OCI-LY1 (cell line): Measurements from ENCODE around the gene SOX13.
A peak's percentile ranks its signal among the peaks of the same experiment; 100 is the strongest.

Source experiments
- H2AFZ ChIP-seq: fragments of 200-600 bp; sonication (generic), shearing (Covaris generic); 2 replicates; pipeline ENCODE4 v1.6.0; 2014; ENCODE audit warnings: antibody characterized with exemption, mild to moderate bottlenecking, low read length
- H3F3A ChIP-seq: fragments of 200-600 bp; sonication (generic), shearing (Covaris generic); 2 replicates; pipeline ENCODE4 v1.6.0; 2014; ENCODE audit warnings: mild to moderate bottlenecking, antibody characterized with exemption, low read length, moderate library complexity; ENCODE audit not compliant: insufficient read depth
- H3K27ac ChIP-seq: fragments of 200-600 bp; sonication (generic); 2 replicates; pipeline ENCODE4 v1.5.1; 2014; ENCODE audit warnings: low read length, mixed run types, mild to moderate bottlenecking, low read depth; ENCODE audit not compliant: poor library complexity, severe bottlenecking
- H3K27me3 ChIP-seq: fragments of 200-600 bp; sonication (generic); 2 replicates; pipeline ENCODE4 v1.6.0; 2014; ENCODE audit warnings: antibody characterized with exemption, mild to moderate bottlenecking, low read length, moderate library complexity; ENCODE audit not compliant: insufficient read depth
- H3K36me3 ChIP-seq: fragments of 200-600 bp; sonication (generic); 2 replicates; pipeline ENCODE4 v1.6.1; 2014; ENCODE audit warnings: mild to moderate bottlenecking, antibody characterized with exemption, low read length, moderate library complexity, mixed read lengths; ENCODE audit not compliant: insufficient read depth
- H3K4me1 ChIP-seq: fragments of 200-600 bp; sonication (generic); 2 replicates; pipeline ENCODE4 v1.5.1; 2014; ENCODE audit warnings: mild to moderate bottlenecking, low read length, moderate library complexity; ENCODE audit not compliant: insufficient read depth, severe bottlenecking
- H3K4me2 ChIP-seq: fragments of 200-600 bp; sonication (generic), shearing (Covaris generic); 2 replicates; pipeline ENCODE4 v1.6.1; 2014; ENCODE audit warnings: low read length
- H3K4me3 ChIP-seq: fragments of 200-600 bp; sonication (generic); 2 replicates; pipeline ENCODE4 v1.5.1; 2014; ENCODE audit warnings: low read length, low read depth, mild to moderate bottlenecking, mixed read lengths; ENCODE audit not compliant: poor library complexity, severe bottlenecking
- H3K79me2 ChIP-seq: fragments of 200-600 bp; shearing (Covaris generic); 2 replicates; pipeline ENCODE4 v1.6.1; 2016; ENCODE audit warnings: mixed run types, low read length, mixed read lengths; ENCODE audit not compliant: insufficient read depth
- H3K9ac ChIP-seq: fragments of 200-600 bp; sonication (generic), shearing (Covaris generic); 2 replicates; pipeline ENCODE4 v1.6.1; 2014; ENCODE audit warnings: mild to moderate bottlenecking, low read length, mixed read lengths
- H3K9me2 ChIP-seq: fragments of 200-600 bp; sonication (generic), shearing (Covaris generic); 2 replicates; pipeline ENCODE4 v1.6.1; 2014; ENCODE audit warnings: low read depth, mild to moderate bottlenecking, low read length, mixed read lengths
- H3K9me3 ChIP-seq: fragments of 200-600 bp; shearing (Covaris generic); 2 replicates; pipeline ENCODE4 v1.6.1; 2014; ENCODE audit warnings: low read length, mixed read lengths
- H4K20me1 ChIP-seq: fragments of 200-600 bp; sonication (generic), shearing (Covaris generic); 2 replicates; pipeline ENCODE4 v1.6.0; 2016; ENCODE audit warnings: mild to moderate bottlenecking, low read length; ENCODE audit not compliant: insufficient read depth
- EZH2 ChIP-seq: fragments of 200-600 bp; sonication (generic), shearing (Covaris generic); IDR thresholded peaks from 2 replicates; pipeline ENCODE4 v1.8.0; 2017; ENCODE audit warnings: borderline replicate concordance, mixed run types, mild to moderate bottlenecking, antibody characterized with exemption, low read length, moderate library complexity, mixed read lengths
- TF ChIP-seq, protein P1 (sequence below): fragments of 200-600 bp; sonication (generic), shearing (Covaris generic); IDR thresholded peaks from 2 replicates; pipeline ENCODE4 v1.5.1; 2017; ENCODE audit warnings: mild to moderate bottlenecking, antibody characterized with exemption, low read length, moderate library complexity, mixed read lengths

The SOX13 gene

GRCh38 chr1:204126386-204126785 lies 53.5 kb downstream of the SOX13 start:
- no peak overlapping the region for H3K4me2 ChIP-seq
- H3K36me3 ChIP-seq = no peaks in the 10 kb centered on the region
- no peaks in the 10 kb centered on the region for H3K9me2 ChIP-seq
- H4K20me1 ChIP-seq = no peaks in the 10 kb centered on the region
- H2AFZ ChIP-seq = no peak overlapping the region
- TF ChIP-seq, protein P1, sequence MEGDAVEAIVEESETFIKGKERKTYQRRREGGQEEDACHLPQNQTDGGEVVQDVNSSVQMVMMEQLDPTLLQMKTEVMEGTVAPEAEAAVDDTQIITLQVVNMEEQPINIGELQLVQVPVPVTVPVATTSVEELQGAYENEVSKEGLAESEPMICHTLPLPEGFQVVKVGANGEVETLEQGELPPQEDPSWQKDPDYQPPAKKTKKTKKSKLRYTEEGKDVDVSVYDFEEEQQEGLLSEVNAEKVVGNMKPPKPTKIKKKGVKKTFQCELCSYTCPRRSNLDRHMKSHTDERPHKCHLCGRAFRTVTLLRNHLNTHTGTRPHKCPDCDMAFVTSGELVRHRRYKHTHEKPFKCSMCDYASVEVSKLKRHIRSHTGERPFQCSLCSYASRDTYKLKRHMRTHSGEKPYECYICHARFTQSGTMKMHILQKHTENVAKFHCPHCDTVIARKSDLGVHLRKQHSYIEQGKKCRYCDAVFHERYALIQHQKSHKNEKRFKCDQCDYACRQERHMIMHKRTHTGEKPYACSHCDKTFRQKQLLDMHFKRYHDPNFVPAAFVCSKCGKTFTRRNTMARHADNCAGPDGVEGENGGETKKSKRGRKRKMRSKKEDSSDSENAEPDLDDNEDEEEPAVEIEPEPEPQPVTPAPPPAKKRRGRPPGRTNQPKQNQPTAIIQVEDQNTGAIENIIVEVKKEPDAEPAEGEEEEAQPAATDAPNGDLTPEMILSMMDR = no peak
- no peak for TF ChIP-seq EZH2
- no peak overlapping the region for H3K9ac ChIP-seq
- H3K4me1 ChIP-seq = no peaks in the 10 kb centered on the region
- no peaks in the 10 kb centered on the region for H3K9me3 ChIP-seq
- H3K4me3 ChIP-seq = no peak overlapping the region
- no peak overlapping the region for H3K27ac ChIP-seq
- no peaks in the 10 kb centered on the region for H3K79me2 ChIP-seq
- H3K27me3 ChIP-seq = no peaks in the 10 kb centered on the region
- H3F3A ChIP-seq = no peaks in the 10 kb centered on the region

DNA sequence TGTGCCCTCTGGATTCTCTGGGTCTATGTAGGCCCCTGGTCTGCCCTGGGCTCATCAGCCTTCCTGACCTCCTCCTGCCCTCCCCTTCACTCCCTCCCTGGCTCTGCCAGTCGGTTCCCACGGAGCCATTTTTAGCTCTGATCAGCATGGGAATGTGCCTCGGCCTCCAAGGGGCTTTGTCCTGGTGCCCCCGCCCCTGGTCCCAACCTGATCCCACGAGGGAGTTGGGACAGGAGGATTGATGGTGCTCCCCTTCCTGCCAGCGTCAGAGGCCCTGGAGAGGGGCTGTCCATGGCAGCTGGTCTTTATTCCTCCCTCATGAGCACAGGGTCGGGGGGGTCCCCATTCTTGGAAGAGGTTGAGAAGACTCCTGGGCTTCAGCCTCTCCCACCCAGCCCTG lies 54.0 kb downstream of the SOX13 start:
- H4K20me1 ChIP-seq = no peaks in the 10 kb centered on the region
- TF ChIP-seq EZH2 = no peak
- TF ChIP-seq, protein P1 = no peak
- no peak overlapping the region for H3K27ac ChIP-seq
- no peaks in the 10 kb centered on the region for H3K9me3 ChIP-seq
- no peaks in the 10 kb centered on the region for H3K27me3 ChIP-seq
- no peak overlapping the region for H3K4me2 ChIP-seq
- H3K9ac ChIP-seq = no peak overlapping the region
- H2AFZ ChIP-seq = no peak overlapping the region
- no peak overlapping the region for H3K4me3 ChIP-seq
- no peaks in the 10 kb centered on the region for H3F3A ChIP-seq
- no peaks in the 10 kb centered on the region for H3K79me2 ChIP-seq
- no peaks in the 10 kb centered on the region for H3K4me1 ChIP-seq
- no peaks in the 10 kb centered on the region for H3K36me3 ChIP-seq
- H3K9me2 ChIP-seq = no peaks in the 10 kb centered on the region

DNA sequence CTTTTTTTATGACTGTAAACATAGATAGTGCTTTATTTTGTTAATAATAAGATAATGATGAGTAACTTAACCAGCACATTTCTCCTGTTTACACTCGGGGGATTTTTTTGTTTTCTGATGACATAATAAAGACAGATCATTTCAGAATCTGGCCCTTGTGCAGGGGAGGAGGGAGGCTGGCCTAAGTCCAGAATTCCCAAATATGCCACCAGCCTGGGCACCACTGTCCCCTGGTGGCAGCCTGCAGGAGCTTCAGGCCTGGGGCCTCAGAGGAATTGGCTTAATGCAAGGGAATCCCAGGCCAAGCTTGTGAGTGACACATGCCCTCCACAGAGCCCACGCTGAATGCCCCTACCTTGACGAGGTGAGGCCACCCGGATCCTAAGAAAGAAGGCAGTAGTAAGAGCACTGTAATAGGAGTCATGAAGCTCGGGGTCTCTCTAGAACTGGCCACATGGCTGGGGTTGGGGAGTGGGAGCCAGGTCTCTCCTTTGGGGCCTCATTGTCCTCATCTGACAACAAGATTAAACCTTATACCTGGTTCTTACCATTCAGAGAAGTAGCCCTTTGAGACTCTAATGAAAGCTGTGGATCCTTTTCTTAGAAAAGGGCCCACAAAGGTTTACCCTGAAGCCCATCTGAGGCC lies 54.8 kb downstream of the SOX13 start:
- Histone ChIP-seq H4K20me1 (no peaks in the 10 kb centered on the region), H3K4me3 (no peak overlapping the region), H3K9me2 (no peaks in the 10 kb centered on the region), H3K36me3 (no peaks in the 10 kb centered on the region), H3K27me3 (no peaks in the 10 kb centered on the region), H3K9me3 (no peaks in the 10 kb centered on the region), H3F3A (no peaks in the 10 kb centered on the region), H3K27ac (no peak overlapping the region), H3K4me2 (no peak overlapping the region), H3K4me1 (no peaks in the 10 kb centered on the region), H3K79me2 (no peaks in the 10 kb centered on the region), H2AFZ (no peak overlapping the region), H3K9ac (no peak overlapping the region)
- TF ChIP-seq, protein P1 = peak; percentile 54
- TF ChIP-seq EZH2 = no peak
